GM21360 (cell line): Measurements from ENCODE around the gene NXPE2.

Experiments
- ATAC-seq: cut with Tn5 transposase; IDR thresholded peaks from one replicate; pipeline ENCODE4 v1.9.1; 2021; ENCODE audit warnings: mild to moderate bottlenecking, moderate library complexity; ENCODE audit not compliant: unreplicated experiment

NXPE2 gene

GRCh38 chr11:114738954-114739353 is 60.6 kb downstream of the NXPE2 start:
- no peak for ATAC-seq

DNA sequence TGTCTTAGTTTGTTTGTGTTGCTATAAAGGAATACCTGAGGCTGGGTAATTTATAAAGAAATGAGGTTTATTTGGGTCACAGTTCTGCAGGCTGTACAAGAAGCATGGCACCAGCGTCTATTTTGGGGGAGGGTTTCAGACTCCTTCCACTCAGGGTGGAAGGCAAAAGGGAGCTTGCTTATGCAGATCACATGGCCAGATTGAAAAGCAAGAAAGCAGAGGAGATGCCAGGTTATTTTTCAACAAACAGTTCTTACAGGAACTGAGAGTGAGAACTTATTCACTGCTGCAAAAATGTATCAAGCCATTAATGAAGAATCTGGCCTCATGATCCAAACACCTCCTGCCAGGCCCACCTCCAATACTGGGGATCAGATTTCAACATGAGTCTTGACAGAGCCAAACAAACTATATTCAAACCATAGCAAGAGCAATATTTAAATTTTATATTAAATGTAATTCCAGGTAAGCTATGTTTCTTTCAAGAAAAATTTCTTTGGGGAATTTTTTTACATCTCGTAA is 66.9 kb downstream of the NXPE2 start:
- no peak for ATAC-seq

GRCh38 chr11:114746013-114746412 is 67.7 kb downstream of the NXPE2 start:
- ATAC-seq: no peak
